GM18499 (cell line): ENCODE measurements around the gene SIRT3.
A peak's percentile ranks its signal among the peaks of the same experiment; 100 is the strongest.
"Not testable (repeated sequence)": the region's sequence is repeated elsewhere in the genome, so short reads cannot be mapped to it uniquely, and the experiment has no call there.

ENCODE experiments used
- ATAC-seq: cut with Tn5 transposase; IDR thresholded peaks from one replicate; pipeline ENCODE4 v1.9.1; 2021; ENCODE audit warnings: moderate number of reproducible peaks; ENCODE audit not compliant: insufficient read depth, unreplicated experiment

Gene SIRT3

DNA sequence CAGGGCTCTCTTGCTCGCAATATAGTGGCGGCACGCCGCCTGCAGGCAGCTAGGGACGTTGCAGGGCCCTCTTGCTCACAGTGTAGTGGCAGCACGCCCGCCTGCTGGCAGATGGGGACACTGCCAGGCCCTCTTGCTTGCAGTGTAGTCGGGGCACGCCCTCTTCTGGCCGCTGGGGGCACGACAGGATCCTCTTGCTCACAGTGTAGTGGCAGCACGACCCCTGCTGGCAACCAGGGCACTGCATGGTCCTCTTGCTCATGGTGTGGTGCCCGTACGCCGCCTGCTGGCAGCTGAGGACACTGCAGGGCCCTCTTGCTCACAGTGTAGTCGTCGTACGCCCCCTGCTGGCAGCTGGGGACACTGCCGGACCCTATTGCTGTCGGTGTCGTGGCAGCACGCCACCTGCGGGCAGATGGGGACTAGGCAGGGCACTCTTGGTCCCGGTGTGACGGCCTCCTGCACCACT is 46.3 kb downstream of the SIRT3 start:
- ATAC-seq: peak; percentile 52

DNA sequence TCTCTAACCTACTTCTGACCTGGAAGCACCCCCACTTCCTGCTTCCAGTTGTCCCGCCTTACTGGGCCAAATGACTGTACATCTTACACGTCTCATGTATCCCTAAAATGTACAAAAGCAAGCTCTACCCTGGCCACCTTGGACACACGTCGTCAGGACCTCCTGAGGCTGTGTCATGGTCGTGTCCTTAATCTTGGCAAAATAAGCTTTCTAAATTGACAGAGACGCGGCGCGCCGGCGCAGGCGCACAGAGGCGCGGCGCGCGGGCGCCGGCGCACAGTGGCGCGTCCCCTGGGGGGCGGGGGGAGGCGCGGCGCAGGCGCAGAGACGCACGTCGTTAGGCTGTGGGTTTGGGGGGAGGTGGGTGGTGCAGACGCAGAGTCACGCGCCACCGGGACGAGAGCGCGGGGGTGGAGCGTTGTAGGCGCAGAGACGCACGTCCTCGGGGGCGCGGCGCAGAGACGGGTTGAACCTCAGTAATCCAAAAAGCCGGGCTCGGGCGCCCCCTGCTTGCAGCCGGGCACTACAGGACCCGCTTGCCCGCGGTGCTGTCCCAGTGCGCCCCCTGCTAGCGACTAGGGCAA is 46.9 kb downstream of the SIRT3 start:
- not testable (repeated sequence) for ATAC-seq

GRCh38 chr11:180242-180641 is 55.9 kb downstream of the SIRT3 start:
- not testable (repeated sequence) for ATAC-seq
